ENCODE measurements around the gene FAM187B. TPM values are rescaled to one million over a fixed set of nuclear protein-coding genes. Genes with fewer than 3 reads are reported as not detected.

Gene FAM187B
- total RNA-seq, 1 experiment from 2014 or later: not detected

DNA sequence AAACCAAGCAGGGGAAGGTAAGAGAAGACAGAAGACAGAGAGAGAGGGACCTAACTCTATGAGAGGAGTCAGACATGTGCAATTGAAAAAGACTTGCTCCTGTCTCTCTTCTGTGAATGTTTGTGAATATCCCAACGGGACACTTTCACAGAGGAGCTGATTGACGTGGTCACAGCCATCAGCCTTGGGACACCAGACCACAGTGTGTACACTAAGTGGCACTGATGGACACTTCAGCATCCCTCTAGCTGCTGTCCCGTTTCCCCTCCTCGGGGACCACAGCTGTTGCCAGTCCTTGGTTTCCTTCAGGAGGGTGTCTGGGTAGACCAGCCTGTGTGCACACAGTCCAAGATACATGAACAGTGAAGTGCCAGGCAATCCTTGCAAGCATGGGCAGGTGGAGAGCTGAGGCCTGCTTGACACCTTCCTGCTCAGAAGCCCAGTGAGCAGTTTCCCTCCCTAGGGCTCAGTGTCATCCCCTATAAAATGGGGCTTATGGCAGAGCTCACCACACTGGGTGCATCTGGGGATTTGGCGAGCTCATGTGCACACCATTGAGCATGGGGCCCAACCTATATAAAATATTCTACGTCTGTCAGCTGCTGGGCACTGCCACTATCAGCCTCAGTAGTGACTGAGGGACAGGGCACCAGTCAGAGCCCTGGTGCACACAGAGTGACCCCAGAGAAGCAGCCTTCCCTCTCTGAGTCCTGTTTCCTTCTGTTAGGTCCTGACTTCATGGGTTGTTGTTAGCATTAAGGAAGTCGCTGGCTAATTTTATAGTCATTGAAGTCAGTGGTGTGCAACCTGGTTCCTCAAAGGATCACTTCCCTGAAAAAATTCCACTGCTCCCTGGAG is 36.0 kb upstream of the FAM187B start:
- DNase-seq: peak; percentile 19
- no peaks in the 10 kb centered on the region for H3K4me1 ChIP-seq (ENCODE audit: insufficient read depth, low read length)
- TF ChIP-seq, protein P1, sequence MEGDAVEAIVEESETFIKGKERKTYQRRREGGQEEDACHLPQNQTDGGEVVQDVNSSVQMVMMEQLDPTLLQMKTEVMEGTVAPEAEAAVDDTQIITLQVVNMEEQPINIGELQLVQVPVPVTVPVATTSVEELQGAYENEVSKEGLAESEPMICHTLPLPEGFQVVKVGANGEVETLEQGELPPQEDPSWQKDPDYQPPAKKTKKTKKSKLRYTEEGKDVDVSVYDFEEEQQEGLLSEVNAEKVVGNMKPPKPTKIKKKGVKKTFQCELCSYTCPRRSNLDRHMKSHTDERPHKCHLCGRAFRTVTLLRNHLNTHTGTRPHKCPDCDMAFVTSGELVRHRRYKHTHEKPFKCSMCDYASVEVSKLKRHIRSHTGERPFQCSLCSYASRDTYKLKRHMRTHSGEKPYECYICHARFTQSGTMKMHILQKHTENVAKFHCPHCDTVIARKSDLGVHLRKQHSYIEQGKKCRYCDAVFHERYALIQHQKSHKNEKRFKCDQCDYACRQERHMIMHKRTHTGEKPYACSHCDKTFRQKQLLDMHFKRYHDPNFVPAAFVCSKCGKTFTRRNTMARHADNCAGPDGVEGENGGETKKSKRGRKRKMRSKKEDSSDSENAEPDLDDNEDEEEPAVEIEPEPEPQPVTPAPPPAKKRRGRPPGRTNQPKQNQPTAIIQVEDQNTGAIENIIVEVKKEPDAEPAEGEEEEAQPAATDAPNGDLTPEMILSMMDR (conservative IDR thresholded peaks at IDR 0.05): no peak
- H3T11ph ChIP-seq (ENCODE audit: low read length): no peak overlapping the region
- no CpG with 5 or more reads among the region's 7 CpGs for WGBS (ENCODE audit: extremely low coverage, insufficient read length, low lambda C conversion rate)
- no peak overlapping the region for H2BK12ac ChIP-seq (ENCODE audit: insufficient read length, low read depth, low read length)
- no peak overlapping the region for H2BK5ac ChIP-seq (ENCODE audit: insufficient read length, low read length)
- peaks cover 5% of the 10 kb centered on the region for H3K23me2 ChIP-seq (ENCODE audit: insufficient read length, low read depth, low read length, poor library complexity, severe bottlenecking)
- H4K8ac ChIP-seq (replicated peaks; ENCODE audit: insufficient read length, low read depth, low read length): no peak overlapping the region
- H3K27ac Mint-ChIP-seq: peak overlapping the region in 1 of 3 experiments; percentile 78; a peak in 1 of 7 replicates
- H3K79me1 ChIP-seq (ENCODE audit: insufficient read depth, low read depth, low read length, poor library complexity, severe bottlenecking): no peaks in the 10 kb centered on the region
- no peaks in the 10 kb centered on the region for H3K79me2 ChIP-seq (ENCODE audit: insufficient read depth, low read length)
- H3K27ac ChIP-seq (ENCODE audit: insufficient read length, low read depth, low read length): no peak overlapping the region
- H3K36me3 Mint-ChIP-seq (ENCODE audit: insufficient read depth in 1 of 3, low read depth in 3 of 3): peaks cover 16 to 67% (median 61%) of the 10 kb centered on the region in 3 experiments; a peak in 6 of 7 replicates
- no peak overlapping the region for H3K14ac ChIP-seq (ENCODE audit: insufficient read depth, low read length)
- H4K5ac ChIP-seq (ENCODE audit: insufficient read length, low read depth, low read length): no peak overlapping the region
- no peaks in the 10 kb centered on the region for H3K27me3 Mint-ChIP-seq (ENCODE audit: low read depth)
- no peak overlapping the region for H2BK120ac ChIP-seq (ENCODE audit: low read depth, low read length, poor library complexity, severe bottlenecking)
- H3K4me2 ChIP-seq (ENCODE audit: insufficient read depth, insufficient read length, low read length): no peak overlapping the region
- no peak overlapping the region for H2BK15ac ChIP-seq (ENCODE audit: low read depth, low read length)
- H2AK5ac ChIP-seq (ENCODE audit: insufficient read length, low read length): no peak overlapping the region
- no peak overlapping the region for H4K91ac ChIP-seq (ENCODE audit: insufficient read length, low read depth, low read length)
- no peak overlapping the region for H2AFZ ChIP-seq (ENCODE audit: low read length)
- no peak overlapping the region for H2BK20ac ChIP-seq (ENCODE audit: low read depth, low read length, poor library complexity, severe bottlenecking)
- H3K4me3 Mint-ChIP-seq: peak overlapping the region in 1 of 2 experiments; percentile 32; a peak in 1 of 5 replicates
- H4K20me1 ChIP-seq (ENCODE audit: control insufficient read depth, insufficient read depth, insufficient read length): no peaks in the 10 kb centered on the region
- no peaks in the 10 kb centered on the region for H3K27me3 ChIP-seq (ENCODE audit: insufficient read depth, low read length)
- no peak overlapping the region for H3K23ac ChIP-seq (ENCODE audit: insufficient read length, low read depth, low read length)
- H3K9ac ChIP-seq (ENCODE audit: extremely low read depth, insufficient read length, low read length): no peak overlapping the region
- H3K4ac ChIP-seq (ENCODE audit: low read depth, low read length): no peak overlapping the region
- H3K4me1 Mint-ChIP-seq: peaks cover 16 to 24% of the 10 kb centered on the region in 2 experiments
- no peaks in the 10 kb centered on the region for H3K9me3 Mint-ChIP-seq
- H3K56ac ChIP-seq (ENCODE audit: insufficient read length, low read depth, low read length): no peak overlapping the region
- no peak overlapping the region for H3K18ac ChIP-seq (ENCODE audit: insufficient read length, low read depth, low read length)
- H3K9me3 ChIP-seq (ENCODE audit: control insufficient read depth, low read depth, low read length): no peaks in the 10 kb centered on the region

Measured in H9 (cell line).